G401.6 (cell line): ENCODE measurements around the gene ANKRD60.

Experiments used
- FAIRE-seq: peaks from 2 replicates; lab custom pipeline; 2012; peaks lifted over from hg19 to GRCh38; lab: Jason Lieb, UNC

ANKRD60 gene

DNA sequence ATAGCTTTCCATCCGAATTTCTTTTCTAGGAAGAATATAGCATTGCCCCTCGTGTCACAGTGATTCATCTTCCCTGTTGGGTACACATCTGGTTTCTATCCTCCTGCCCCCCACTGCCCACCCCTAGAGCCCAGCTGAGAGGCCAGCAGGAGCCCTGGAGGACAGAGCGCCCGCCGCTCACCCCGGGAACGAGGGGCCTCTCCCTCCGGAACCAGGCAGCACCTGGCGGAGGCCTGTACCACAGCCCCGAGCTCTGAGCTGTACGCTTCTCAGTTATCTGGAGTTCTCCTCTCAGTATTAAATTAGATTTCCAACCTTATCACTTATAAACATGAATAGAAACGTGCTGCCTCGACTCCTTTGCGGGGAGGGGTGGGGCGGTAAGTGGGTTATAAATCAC lies 6.0 kb downstream of the ANKRD60 start:
- no peak for FAIRE-seq

DNA sequence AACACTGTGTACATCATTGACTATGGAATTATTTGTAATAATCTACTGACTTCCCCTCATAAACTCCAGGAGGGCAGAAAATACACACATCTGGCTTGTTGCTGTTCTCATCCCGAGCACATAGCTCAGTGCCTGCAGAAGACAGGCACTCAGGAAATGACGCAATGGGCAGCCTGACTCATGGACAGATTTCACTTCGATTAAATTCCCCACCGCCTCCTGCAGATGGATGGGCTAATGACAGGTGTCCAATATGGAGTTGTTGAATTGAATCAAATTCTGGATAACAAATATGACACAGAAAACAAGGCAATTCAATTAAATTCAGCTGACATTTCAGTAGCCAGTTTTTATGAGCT lies 9.1 kb downstream of the ANKRD60 start:
- FAIRE-seq = no peak

DNA sequence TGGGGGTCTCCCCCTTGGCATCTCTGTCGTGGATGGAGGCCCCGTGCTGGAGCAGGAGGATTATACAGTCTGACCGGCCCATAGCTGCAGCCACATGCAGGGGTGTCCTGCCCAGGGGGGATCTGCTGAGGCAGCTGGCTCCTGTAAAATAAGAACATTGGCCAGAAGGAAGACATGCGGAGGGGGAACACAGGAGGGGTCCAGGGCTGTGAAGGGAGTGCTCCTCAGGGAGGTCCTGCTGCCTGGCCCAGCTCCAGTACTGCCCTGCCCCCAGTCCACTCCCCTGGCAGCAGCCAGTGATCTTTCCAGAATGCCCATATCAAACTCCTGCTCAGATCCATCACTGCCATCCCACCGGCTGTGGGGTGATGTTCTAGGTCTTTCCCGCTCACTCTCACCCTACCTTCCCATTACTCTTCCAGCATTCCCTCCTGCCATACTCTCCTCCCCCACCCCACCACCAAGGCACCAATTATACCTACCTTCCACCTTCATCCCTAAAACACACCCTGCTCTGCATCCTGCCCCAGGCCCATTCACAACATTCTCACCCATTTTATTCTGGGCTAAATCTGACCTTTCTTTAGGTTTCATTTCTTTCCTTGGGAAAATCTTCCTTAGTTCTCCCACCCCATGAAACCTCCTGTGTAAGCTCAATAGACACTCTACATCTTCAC lies 9.7 kb downstream of the ANKRD60 start:
- FAIRE-seq = no peak

DNA sequence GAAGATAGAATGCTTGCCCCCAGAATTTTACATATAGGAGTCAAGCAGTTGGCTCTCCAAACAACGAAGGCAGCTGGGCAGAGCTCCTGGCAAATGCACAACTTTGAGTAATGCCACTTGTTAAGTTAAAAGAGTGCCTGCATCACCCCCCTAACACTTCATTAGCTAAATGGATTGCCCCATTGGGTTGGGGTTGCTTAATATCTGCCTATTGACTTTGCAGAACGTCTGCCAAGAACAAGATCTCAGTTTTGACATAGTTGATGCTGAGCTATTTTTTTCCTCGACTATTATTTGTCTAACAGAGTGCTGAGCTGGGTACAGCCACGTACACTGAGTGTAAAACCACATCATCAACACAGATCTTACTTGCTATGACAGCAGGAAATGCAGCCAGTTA lies 12.1 kb downstream of the ANKRD60 start:
- no peak for FAIRE-seq

DNA sequence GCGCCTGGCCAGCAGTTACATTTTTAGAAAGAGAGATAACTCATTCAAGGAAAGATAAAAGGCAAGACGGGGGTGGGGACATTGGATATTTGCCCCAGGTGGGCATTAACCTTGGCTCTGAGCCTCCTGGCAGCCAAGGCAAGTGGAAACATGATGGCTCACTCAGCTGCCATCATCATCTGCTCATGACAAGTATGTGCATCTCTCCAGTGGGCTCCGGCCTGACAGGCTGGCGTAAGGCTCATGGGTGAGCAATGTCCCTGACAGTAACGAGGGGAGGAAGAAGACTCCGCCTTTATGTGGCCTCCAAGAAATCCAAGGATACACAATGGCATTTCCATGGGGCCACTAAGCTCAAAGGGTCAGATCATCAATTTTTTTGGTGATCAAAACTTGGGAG lies 13.3 kb downstream of the ANKRD60 start:
- no peak for FAIRE-seq

DNA sequence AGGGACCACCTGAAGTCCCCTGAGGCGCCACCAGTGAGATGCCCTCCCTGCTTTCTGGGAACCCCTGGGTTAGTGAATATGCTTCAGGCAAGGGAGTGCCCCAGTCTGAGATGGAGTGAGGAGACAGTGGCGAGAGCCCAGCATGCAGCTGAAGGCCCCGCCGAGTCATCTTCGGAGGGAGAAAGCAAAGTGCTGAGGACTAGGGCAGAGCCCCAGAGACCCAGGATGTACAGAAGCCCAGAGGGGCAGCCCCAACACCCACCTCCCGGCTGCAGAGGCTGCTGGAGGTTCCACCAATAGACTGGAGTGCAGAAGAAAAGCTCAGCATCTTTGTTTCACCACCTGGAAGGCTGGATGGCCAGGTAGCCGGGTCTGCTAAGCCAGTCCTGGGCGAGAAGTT lies 14.1 kb downstream of the ANKRD60 start:
- no peak for FAIRE-seq

DNA sequence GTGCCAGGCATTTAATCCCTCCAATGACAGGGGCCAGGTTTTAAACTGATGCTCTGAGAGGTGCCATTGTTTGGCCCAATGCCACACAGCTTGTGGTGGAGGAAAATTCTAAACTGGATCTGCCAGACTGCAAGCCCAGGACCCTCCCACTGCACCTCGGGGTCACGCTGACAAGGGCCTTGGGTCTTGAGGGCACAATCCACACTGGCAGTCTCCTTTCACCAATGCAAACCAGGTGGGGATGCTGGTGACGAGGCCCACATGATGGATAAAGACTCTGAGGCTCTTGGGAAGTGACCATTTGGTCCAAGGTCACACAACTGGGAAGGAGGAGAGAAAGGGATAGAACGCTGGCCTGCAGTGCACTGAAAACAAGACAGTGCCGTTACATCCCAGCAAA lies 14.7 kb downstream of the ANKRD60 start:
- FAIRE-seq = no peak

DNA sequence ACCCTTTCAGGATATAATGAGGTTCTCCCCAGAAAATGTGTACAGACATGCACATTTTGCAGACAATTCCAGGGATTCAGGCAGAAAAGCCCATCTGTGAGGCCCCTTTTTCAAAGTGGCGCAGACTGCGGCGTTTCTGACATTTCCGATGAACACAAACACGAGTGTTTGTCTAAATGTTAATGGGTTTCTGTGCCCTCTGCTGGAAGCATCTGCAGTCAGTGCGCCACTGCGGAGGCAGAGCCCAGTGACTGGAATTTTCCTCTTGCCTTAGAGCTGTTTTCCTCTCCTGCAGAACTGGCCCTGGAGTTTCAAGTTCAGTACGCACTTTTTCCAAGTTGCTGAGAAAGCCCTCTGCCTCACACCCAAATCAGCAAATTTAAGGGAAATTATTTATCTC lies 15.3 kb downstream of the ANKRD60 start:
- FAIRE-seq = no peak

DNA sequence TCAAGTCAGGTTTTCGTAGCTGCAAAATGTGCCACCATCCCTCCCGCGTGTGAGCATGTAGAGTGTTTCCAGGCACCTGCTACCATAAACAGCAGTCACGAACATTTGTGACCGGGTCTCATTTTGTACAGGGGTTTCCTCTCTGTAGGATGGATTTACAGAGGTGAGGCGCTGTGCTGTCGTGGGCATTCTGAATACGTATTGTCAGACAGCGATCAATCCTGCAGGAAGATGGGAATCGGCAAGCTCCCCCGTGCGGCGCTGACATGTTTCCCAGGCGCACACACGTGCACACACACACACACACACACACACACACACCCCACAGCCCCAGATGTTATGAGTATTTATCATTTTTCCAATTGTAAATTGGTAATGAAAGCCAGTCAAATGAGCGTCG lies 15.8 kb downstream of the ANKRD60 start:
- FAIRE-seq = no peak

DNA sequence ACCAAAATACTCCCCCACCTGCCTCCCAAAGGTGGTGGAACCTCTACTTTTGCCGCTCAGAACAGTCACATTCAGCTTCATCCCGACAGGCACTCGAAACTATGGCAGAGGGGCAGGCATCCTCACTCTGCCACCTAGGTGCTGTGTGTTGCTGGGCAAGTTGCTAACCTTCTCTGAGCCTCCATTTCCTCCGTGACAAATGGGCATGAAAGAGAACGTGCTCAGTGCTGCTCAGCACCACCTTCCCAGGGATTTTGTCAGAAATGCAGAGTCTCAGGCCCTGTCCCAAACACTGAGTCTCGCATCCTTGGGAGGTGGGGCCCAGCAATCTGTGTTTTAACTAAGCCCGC lies 18.1 kb downstream of the ANKRD60 start:
- no peak for FAIRE-seq

DNA sequence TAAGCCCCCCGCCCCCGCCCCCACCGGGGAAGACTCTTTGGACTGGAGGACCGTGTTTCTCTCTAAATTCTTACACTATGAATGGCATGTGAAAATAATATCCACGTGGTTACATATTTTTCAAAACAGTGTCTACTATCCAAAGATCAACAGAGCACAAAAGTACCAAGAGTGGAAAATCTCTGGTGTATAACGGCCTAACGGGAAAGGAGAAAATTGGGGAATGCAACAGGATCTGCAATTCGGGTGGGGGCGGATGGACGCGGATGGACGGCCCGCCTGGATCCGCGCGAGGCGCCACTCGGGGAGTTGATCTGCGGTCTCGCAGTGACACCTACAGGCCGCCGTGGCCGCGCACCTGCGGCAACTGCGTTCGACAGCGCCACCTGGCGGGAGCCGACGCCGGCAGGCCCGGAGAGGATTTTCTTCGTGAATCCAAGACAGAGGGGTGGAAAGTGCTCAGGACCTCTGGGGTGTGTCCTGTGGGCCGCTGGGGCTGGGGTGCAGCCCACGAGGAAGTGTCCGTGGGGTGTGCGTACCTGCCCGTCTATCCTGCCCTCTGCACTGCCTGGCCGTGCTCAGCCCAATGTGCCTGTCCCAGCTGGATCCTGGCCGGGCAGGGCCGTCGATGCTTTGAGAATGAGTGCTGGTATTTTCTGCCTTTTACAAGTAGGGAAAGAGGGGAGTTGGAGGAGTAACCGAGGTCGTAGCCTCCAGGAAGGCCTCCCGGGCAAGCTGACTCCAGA lies 18.6 kb downstream of the ANKRD60 start:
- peak; percentile 79 for FAIRE-seq

DNA sequence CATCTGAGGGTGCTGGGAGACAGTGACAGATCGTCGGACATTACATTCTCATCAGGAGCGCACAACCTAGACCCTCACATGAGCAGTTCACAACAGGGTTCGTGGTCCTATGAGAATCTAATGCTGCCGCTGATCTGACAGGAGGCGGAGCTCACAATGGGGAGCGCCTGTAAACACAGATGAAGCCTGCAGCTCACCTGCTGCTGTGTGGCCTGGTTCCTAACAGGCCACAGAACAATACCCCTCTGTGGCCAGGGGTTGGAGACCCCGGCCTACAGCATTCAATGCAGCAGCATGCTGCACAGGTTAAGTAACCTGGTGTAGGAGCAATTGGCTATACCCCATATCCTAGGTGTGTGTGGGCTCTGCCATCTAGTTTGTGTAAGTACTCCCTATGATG lies 19.5 kb downstream of the ANKRD60 start:
- FAIRE-seq = no peak

DNA sequence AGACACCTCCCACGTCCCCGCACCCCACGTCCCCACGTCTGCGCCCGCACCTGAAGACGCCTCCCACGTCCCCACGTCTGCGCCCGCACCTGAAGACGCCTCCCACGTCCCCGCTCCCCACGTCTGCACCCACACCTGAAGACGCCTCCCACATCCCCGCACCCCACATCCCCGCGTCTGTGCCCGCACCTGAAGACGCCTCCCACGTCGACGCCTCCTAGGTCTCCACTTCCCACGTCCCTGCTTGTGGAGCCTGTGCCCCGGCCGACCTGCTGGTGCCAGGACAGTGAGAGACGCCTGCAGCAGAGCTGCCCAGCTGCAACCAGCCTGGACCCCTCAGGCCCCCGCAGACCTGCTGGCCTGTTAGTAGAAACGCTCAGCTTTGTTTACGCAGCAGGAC lies 22.6 kb downstream of the ANKRD60 start:
- no peak for FAIRE-seq

DNA sequence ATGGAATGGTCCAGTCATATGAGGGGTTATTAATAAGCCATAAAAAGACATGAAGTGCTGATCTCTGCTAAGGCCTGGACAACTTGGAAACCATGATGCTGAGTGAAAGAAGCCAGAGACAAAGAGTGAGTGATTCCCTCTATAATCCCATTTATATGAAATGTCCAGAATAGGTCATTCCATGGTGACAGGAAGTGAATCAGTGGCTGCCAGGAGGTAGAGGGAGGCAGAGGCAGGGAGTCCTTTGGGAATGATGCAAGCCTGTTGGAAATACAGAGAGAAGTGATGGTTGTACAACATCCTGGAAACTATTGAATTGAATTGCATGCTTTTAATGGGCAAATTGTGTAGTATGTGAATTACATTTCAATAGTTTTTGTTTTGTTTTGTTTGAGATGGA lies 26.4 kb downstream of the ANKRD60 start:
- no peak for FAIRE-seq

DNA sequence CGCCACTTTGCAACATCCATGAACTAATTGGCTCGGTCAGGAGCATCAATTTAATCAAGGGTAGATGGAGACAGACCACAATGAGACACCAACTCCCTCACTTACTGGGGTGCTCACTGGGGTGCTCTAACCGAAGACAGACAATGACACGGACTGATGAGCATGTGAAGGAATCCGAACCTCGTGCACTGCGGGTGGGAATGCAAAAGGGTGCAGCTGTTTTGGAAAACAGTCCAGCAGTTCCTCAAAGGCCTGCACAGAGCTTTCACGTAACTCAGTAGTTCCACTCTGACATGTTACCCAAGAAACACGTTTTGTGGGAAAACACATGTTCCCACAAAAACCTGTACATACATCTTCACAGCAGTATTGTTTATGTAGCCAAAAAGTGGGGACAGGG lies 26.8 kb downstream of the ANKRD60 start:
- no peak for FAIRE-seq

DNA sequence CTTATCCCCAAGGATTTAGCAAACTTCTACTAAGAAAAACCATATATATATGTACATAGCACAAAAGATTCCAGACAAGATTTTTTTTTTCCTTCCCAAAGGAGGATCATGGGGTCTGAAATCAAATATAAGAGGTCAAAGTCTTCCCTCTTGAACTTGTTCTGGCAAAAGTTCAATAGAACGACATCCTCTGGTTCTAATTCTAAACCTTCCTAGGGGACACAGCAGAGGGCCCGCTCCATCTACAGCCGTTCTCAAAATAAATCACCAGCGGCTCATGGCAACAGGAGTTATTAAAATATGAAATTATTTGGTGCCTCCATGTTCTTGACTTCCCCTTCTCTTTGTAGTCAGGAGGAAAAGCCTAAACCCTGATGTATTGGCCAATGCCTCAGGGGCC lies 29.0 kb downstream of the ANKRD60 start:
- FAIRE-seq = no peak

DNA sequence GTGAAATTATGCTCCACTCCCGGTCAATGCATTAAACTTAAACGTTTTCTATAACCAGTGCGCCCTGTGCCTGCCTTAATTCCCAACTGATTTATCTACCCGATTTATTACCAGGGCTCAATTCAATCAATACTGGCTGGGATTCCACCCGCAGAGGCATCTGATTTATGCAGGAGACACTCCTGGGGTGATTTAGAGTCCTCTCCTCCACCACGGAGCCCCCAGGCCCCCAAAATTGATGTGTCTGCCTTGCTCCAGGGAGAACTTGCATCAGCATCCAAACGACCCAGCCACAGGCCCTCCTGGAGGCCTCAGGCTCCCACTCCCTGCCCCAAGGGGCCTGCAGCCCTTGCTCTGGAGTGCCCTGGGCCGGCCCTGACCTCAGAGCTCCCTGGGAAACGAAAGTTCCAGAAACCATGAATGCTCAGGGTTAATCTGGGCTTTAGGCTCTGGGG lies 29.5 kb downstream of the ANKRD60 start:
- no peak for FAIRE-seq

DNA sequence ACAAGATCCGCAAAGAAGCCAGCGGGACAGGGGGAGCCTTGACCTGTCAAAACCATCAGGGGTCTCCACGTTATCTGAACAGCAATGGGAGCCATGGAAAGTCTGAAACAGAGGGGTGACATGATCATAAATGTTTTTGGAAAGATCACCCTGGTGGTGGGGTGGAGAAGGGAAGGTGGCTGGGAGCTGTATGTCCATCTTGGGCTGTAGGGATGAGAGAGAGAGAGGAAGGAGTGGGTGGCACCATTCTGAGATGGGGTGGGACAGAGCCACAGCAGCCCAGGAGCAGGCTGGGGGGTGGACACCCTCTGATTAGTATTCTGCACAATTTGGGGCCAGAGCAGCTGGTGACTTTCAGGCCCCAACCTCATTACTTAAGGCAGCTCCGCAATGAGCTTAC lies 30.1 kb downstream of the ANKRD60 start:
- no peak for FAIRE-seq

DNA sequence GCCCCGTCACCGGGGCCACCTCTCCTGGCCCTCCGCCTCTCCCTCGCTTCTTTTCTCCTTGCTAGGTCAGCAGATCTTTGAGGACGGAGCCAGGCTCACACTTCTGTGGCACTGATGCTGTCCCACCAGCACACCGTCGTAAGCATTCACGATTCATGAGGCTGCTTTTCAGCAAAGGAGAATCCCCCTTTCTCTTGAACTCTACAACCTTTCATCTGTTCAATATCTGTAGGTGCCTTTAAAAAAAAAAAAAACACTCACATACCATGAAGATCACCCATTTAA lies 31.3 kb downstream of the ANKRD60 start:
- no peak for FAIRE-seq

DNA sequence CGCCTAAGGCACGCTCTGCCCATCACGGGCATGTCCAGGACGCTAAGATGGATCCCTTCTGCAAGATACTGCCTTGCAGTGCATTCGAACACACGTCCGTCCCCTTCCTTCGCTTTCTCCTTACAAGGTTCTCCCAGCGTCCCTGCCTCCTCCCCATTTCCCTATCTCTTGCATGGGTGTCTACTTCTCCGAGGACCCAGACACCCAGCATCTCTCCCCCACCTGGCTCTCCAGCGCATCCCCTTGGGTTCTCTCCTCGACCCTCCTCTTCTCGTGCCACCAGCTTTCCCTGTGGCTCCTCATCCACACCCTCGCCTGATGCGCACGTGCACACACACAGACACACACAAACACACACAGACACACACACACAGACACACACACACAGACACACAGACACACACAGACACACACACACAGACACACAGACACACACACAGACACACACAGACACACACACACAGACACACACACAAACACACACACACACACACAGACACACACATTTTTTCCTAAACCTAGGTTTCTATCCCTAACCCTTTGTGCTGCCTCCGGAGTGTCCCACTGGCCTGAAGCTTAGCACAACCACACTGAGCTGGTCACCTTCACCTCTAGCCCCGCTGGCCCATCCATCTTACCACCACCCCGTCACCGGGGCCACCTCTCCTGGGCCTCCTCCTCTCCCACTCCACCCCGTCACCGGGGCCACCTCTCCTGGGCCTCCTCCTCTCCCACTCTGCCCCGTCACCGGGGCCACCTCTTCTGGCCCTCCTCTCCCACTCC lies 31.9 kb downstream of the ANKRD60 start:
- FAIRE-seq = no peak

DNA sequence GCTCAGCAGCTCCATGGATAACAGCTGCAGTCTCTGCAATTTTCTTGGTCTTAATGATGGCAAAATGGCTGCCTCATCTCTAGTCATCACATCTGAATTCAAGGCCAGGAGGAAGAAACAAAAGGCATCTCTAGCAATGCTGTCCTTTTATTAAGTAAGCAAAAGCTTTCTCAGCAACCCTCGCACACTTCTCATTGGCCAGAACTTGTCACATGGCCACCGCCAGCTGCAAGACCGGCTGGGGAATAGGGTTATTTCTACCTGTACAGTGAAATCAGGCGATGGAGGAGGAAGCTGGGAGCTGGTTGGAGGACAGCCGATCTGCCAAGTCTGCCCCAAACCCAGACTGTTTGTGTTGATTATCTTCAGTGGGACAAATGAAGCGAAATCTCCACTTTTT lies 33.4 kb downstream of the ANKRD60 start:
- no peak for FAIRE-seq

DNA sequence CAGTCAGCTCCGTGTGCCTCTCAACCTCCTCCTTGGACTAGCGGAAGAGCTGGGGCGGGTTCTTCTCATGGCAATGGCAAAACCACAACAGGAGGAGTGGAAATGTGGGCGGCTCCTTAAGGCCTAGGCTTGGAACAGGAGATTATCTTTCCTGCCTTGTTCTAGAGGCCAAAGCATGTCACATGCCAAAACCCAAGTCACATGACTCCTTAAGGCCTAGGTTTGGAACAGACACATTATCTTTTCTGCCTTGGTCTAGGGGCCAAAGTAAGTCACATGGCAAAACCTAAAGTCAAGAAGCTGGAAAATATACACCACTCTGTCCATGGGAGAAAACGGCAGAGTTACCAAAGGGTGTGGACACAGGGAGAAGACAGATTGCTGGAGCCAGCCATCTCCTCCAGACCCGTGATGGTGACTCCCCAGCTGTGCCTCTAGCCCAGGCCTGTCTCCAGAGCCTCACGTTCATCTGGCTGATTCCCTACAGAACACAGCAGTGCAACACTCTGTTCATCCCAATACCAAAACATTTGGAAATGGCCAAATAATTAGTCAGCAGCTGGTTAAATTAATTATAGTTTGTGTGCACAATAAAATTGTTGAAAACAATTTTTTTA lies 34.2 kb downstream of the ANKRD60 start:
- FAIRE-seq = no peak

DNA sequence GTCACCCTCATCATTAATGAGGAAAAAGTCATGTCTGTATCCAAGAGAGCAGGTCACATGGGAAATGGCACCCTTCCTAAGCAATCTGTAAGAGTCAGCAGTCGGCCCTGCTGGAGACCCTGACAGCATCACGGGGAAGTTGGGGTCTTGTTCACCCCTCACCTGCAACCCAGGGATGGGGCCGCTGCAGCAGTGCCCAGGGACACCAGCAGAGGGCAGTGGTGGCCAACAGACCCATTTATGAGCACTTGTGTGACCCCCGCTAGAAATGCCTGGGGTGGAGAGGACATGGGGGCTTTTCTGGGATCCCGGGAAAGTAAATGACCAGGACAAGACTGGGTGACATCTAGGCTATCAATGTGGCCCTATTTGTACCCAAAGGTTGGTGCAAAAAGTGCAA lies 35.9 kb downstream of the ANKRD60 start:
- no peak for FAIRE-seq
